CD4-positive, alpha-beta T cell (primary cell): ENCODE results near the gene ZNF507. TPM values are rescaled to one million over a fixed set of nuclear protein-coding genes. Genes with fewer than 3 reads are reported as not detected.

Source experiments
- ATAC-seq: fragments of 200-7000 bp; cut with Tn5 transposase; one replicate; pipeline ENCODE4 v1.10.0; 2022; ENCODE audit warnings: mild to moderate bottlenecking; ENCODE audit not compliant: poor library complexity
- CTCF ChIA-PET: fragments of 350-600 bp; sonication (Branson Sonifier 250); formaldehyde crosslinking; loops from one replicate; lab custom pipeline; 2021; ENCODE audit warnings: antibody characterized with exemption, inconsistent platforms; lab: Charles Lee
- POLR2A ChIA-PET: fragments of 350-600 bp; sonication (Branson Sonifier 250); formaldehyde crosslinking; loops from one replicate; lab custom pipeline; 2021; ENCODE audit warnings: antibody characterized with exemption, inconsistent platforms; lab: Charles Lee
- DNase-seq, 14 experiments: peaks; one replicate each; pipeline ENCODE4 v3.0.0-alpha.2; 2013 to 2020; ENCODE audit warnings: mixed read lengths in 2 of 14
- H3K27ac ChIP-seq, 2 donors: one replicate each; pipeline versions ENCODE4 v1.5.1 to v1.7.0; 2013; ENCODE audit warnings: low read length in 2 of 2, low read depth in 1 of 2, mild to moderate bottlenecking in 1 of 2
- H3K27me3 ChIP-seq, 2 experiments: 1 replicate in 1 of 2; 2 replicates in 1 of 2; pipeline versions ENCODE4 v1.6.1 to v1.7.0; 2013; ENCODE audit warnings: low read length in 2 of 2, control low read depth in 1 of 2, mild to moderate bottlenecking in 1 of 2, moderate library complexity in 1 of 2; ENCODE audit not compliant: insufficient read depth in 2 of 2, control insufficient read depth in 1 of 2
- H3K36me3 ChIP-seq: one replicate; pipeline ENCODE4 v1.6.1; 2013; ENCODE audit warnings: low read length, control low read depth; ENCODE audit not compliant: insufficient read depth
- H3K4me1 ChIP-seq: one replicate; pipeline ENCODE4 v1.6.1; 2013; ENCODE audit warnings: low read length, control low read depth; ENCODE audit not compliant: insufficient read depth
- H3K4me3 ChIP-seq: one replicate; pipeline ENCODE4 v1.5.1; 2013; ENCODE audit warnings: mild to moderate bottlenecking, low read length, moderate library complexity
- H3K9me3 ChIP-seq, 2 experiments: 1 replicate in 1 of 2; 2 replicates in 1 of 2; pipeline versions ENCODE4 v1.6.1 to v1.7.0; 2013; ENCODE audit warnings: low read length in 2 of 2, mild to moderate bottlenecking in 2 of 2, control low read depth in 1 of 2, moderate library complexity in 1 of 2; ENCODE audit not compliant: control insufficient read depth in 1 of 2, insufficient read depth in 1 of 2
- H3K27ac Mint-ChIP-seq: one replicate; pipeline ENCODE4 v1.8.0; 2020; ENCODE audit warnings: mixed read lengths
- H3K27me3 Mint-ChIP-seq: one replicate; pipeline ENCODE4 v1.8.0; 2021; ENCODE audit warnings: mixed read lengths
- H3K36me3 Mint-ChIP-seq: one replicate; pipeline ENCODE4 v1.8.0; 2021; ENCODE audit warnings: low read depth, mixed read lengths
- H3K4me1 Mint-ChIP-seq: one replicate; pipeline ENCODE4 v1.8.0; 2021; ENCODE audit warnings: low read depth, mixed read lengths
- H3K4me3 Mint-ChIP-seq: one replicate; pipeline ENCODE4 v1.8.0; 2020; ENCODE audit warnings: mild to moderate bottlenecking, mixed read lengths
- H3K9me3 Mint-ChIP-seq: one replicate; pipeline ENCODE4 v1.8.0; 2020; ENCODE audit warnings: mixed read lengths
- intact Hi-C, 2 experiments: fragments of 100-400 bp; cut with DNase I in 1 of 2; cut with micrococcal nuclease in 1 of 2; formaldehyde crosslinking; loops; one replicate each; pipeline versions ENCODE4 v1.15.1 to v1.9.0; 2023 to 2025; cut with DNase I, micrococcal nuclease
- total RNA-seq, 174 experiments: library from RNA in 2 of 174; stranded (reverse) in 2 of 174; gene quantifications; one replicate each; pipeline ENCODE4 v1.2.3 and lab custom pipeline; 2021 to 2026
- TF ChIP-seq, protein P1 (sequence below): fragments of 200-600 bp; IDR thresholded peaks from one replicate; pipeline ENCODE4 v1.8.0; 2022; ENCODE audit warnings: antibody characterized with exemption, mild to moderate bottlenecking

Gene ZNF507
- total RNA-seq, 2 experiments from 2014 or later, result 30.4 to 31.3 TPM

GRCh38 chr19:32355309-32355708 lies 9.9 kb downstream of the ZNF507 start:
- peaks cover 87% of the 10 kb centered on the region for H3K4me1 Mint-ChIP-seq
- H3K4me3 Mint-ChIP-seq, result no peak overlapping the region
- Histone ChIP-seq H3K4me3 (no peak overlapping the region), H3K36me3 (peaks cover 76% of the 10 kb centered on the region), H3K4me1 (peaks cover 17% of the 10 kb centered on the region), H3K9me3 (no peaks in the 10 kb centered on the region), H3K27ac (no peak overlapping the region), H3K27me3 (no peaks in the 10 kb centered on the region)
- H3K9me3 Mint-ChIP-seq, result no peaks in the 10 kb centered on the region
- H3K36me3 Mint-ChIP-seq, result peaks cover 98% of the 10 kb centered on the region
- H3K27me3 Mint-ChIP-seq, result no peaks in the 10 kb centered on the region
- ChIA-PET CTCF (interaction anchor here (1.4 kb wide), 1 partner anchor 15 kb away, joined by 3 read pairs; no protein-coding TSS in a partner anchor), POLR2A (no interaction called here)
- TF ChIP-seq, protein P1, sequence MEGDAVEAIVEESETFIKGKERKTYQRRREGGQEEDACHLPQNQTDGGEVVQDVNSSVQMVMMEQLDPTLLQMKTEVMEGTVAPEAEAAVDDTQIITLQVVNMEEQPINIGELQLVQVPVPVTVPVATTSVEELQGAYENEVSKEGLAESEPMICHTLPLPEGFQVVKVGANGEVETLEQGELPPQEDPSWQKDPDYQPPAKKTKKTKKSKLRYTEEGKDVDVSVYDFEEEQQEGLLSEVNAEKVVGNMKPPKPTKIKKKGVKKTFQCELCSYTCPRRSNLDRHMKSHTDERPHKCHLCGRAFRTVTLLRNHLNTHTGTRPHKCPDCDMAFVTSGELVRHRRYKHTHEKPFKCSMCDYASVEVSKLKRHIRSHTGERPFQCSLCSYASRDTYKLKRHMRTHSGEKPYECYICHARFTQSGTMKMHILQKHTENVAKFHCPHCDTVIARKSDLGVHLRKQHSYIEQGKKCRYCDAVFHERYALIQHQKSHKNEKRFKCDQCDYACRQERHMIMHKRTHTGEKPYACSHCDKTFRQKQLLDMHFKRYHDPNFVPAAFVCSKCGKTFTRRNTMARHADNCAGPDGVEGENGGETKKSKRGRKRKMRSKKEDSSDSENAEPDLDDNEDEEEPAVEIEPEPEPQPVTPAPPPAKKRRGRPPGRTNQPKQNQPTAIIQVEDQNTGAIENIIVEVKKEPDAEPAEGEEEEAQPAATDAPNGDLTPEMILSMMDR, result no peak
- DNase-seq, result no peak
- intact Hi-C loops, result no loop called here
- no peak overlapping the region for H3K27ac Mint-ChIP-seq
- no peak for ATAC-seq

GRCh38 chr19:32357720-32358119 lies 12.3 kb downstream of the ZNF507 start:
- Histone ChIP-seq H3K27ac (no peak overlapping the region), H3K4me1 (peaks cover 12% of the 10 kb centered on the region), H3K9me3 (no peaks in the 10 kb centered on the region), H3K4me3 (no peak overlapping the region), H3K27me3 (no peaks in the 10 kb centered on the region), H3K36me3 (peaks cover 83% of the 10 kb centered on the region)
- Mint-ChIP-seq H3K4me3 (no peak overlapping the region), H3K36me3 (peaks cover 98% of the 10 kb centered on the region), H3K9me3 (no peaks in the 10 kb centered on the region), H3K27me3 (no peaks in the 10 kb centered on the region), H3K27ac (no peak overlapping the region), H3K4me1 (peaks cover 83% of the 10 kb centered on the region)
- intact Hi-C loops, result no loop called here
- DNase-seq (no peak), ATAC-seq (no peak)
- TF ChIP-seq, protein P1, result peak; percentile 13
- POLR2A ChIA-PET, result interaction anchor here (1.0 to 1.7 kb wide), 2 partner anchors 12 to 47 kb away, joined by 3 to 5 read pairs; no protein-coding TSS in a partner anchor
- CTCF ChIA-PET, result interaction anchor here (1.7 kb wide), 1 partner anchor 12 kb away, joined by 4 read pairs; the partner anchor contains the start of gene ZNF507

- peaks cover 83% of the 10 kb centered on the region for H3K4me1 Mint-ChIP-seq
- H3K4me1 ChIP-seq, result peaks cover 12% of the 10 kb centered on the region
- intact Hi-C loops, result no loop called here
- H3K9me3 ChIP-seq, result no peaks in the 10 kb centered on the region
- H3K27ac Mint-ChIP-seq, result no peak overlapping the region
- H3K27me3 Mint-ChIP-seq, result no peaks in the 10 kb centered on the region
- H3K27ac ChIP-seq, result no peak overlapping the region
- H3K4me3 ChIP-seq, result no peak overlapping the region
- H3K4me3 Mint-ChIP-seq, result no peak overlapping the region
- ChIA-PET CTCF (interaction anchor here (1.7 kb wide), 1 partner anchor 12 kb away, joined by 4 read pairs; the partner anchor contains the start of gene ZNF507), POLR2A (interaction anchor here (1.0 to 1.7 kb wide), 2 partner anchors 12 to 47 kb away, joined by 3 to 5 read pairs; no protein-coding TSS in a partner anchor)
- H3K27me3 ChIP-seq, result no peaks in the 10 kb centered on the region
- DNase-seq, result no peak
- no peak for ATAC-seq
- TF ChIP-seq, protein P1, result no peak
- H3K36me3 Mint-ChIP-seq, result peaks cover 98% of the 10 kb centered on the region
- H3K36me3 ChIP-seq, result peaks cover 83% of the 10 kb centered on the region
- H3K9me3 Mint-ChIP-seq, result no peaks in the 10 kb centered on the region
Observed at GRCh38 chr19:32358321-32358720, 12.9 kb downstream of the ZNF507 start.
